ENCODE results near the gene SLC5A1. TPM values are rescaled to one million over a fixed set of nuclear protein-coding genes. Genes with fewer than 3 reads are reported as not detected.

Gene SLC5A1
- total and polyA plus RNA-seq, 2 experiments from 2014 or later: 0.03 TPM; not detected in 1

- TF ChIP-seq CTCF (conservative IDR thresholded peaks at IDR 0.05; ENCODE audit: low read depth in 2 of 2) (peak; percentile 43 to 59), ZNF114 (CRISPR knock-in tag; IDR thresholded peaks at IDR 0.05) (no peak)
These were observed 80.6 kb downstream of the SLC5A1 start (continued) for GRCh38 chr22:32123657-32124056.

DNA sequence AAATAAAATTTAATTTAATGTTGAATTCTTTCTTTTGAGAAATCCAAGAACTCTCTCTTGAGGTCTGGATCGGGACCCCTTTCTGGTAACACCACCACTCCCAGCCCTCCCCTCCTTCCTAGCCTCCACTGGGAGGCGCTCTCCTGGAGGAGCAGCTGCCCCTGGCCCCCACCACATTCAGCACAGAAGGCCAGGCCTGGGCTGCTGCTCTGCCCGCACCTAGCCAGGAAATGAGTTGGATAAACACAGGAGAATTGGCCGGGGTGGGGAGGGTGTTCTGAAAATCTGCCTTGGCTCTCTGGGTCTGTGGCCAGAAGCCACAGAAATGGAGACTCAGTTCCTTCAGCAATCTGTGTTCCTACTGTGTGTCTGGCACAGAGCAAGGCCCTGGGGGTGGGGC lies 84.8 kb downstream of the SLC5A1 start:
- peaks cover 12% of the 10 kb centered on the region for H3K27me3 Mint-ChIP-seq (ENCODE audit: insufficient read depth, low read depth, poor library complexity)
- peaks cover 5% of the 10 kb centered on the region; the same call in 2 of the 3 replicates for H3K9me3 Mint-ChIP-seq
- H3K4me1 Mint-ChIP-seq: peaks cover 8% of the 10 kb centered on the region
- ATAC-seq (peak; percentile 91), DNase-seq (ENCODE audit: low spot score) (peak; percentile 86)
- Histone ChIP-seq H3K4me2 (no peak overlapping the region), H3K36me3 (ENCODE audit: insufficient read depth) (no peaks in the 10 kb centered on the region), H3K27me3 (ENCODE audit: insufficient read depth) (no peaks in the 10 kb centered on the region), H3K27ac (ENCODE audit: low read depth) (no peak overlapping the region), H4K20me1 (replicated peaks; ENCODE audit: insufficient read depth) (no peaks in the 10 kb centered on the region), H3F3A (replicated peaks; ENCODE audit: low read depth) (no peaks in the 10 kb centered on the region), H3K9me2 (ENCODE audit: insufficient read depth) (no peaks in the 10 kb centered on the region), H3K4me1 (ENCODE audit: insufficient read depth) (no peaks in the 10 kb centered on the region), H3K4me3 (no peak overlapping the region), H2AFZ (peak overlapping the region; percentile 60), H3K79me2 (replicated peaks; ENCODE audit: insufficient read depth) (no peaks in the 10 kb centered on the region)
- no peak overlapping the region for H3K4me3 Mint-ChIP-seq
- TF ChIP-seq CTCF (conservative IDR thresholded peaks at IDR 0.05; ENCODE audit: low read depth in 2 of 2) (peak; percentile 88 to 89), ZNF331 (CRISPR knock-in tag; IDR thresholded peaks at IDR 0.05; ENCODE audit: low read depth) (no peak)
- H3K36me3 Mint-ChIP-seq (ENCODE audit: low read depth): no peaks in the 10 kb centered on the region
- H3K27ac Mint-ChIP-seq: no peak overlapping the region

DNA sequence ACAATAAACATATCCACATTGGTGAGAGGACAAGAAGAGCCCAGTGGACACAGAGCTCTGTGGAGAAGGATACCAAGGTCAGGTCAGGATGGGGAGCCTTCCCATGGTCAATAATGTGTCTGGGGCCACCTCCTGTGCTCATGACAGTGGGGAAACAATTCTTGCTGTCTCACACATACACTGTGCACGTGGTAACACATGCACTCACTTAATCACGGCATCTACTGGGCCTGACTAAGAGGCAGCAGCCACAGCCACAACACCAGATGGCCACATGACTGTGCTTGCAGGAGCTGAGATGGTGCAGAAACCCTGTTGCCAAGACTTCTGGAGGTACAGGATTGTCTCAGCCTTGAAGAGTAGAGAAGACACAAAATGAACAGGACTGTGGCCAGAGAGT lies 87.4 kb downstream of the SLC5A1 start:
- no peaks in the 10 kb centered on the region for H4K20me1 ChIP-seq (replicated peaks; ENCODE audit: insufficient read depth)
- no peaks in the 10 kb centered on the region for H3K36me3 ChIP-seq (ENCODE audit: insufficient read depth)
- H3K79me2 ChIP-seq (replicated peaks; ENCODE audit: insufficient read depth): no peaks in the 10 kb centered on the region
- H3K9me3 Mint-ChIP-seq: peaks cover 3% of the 10 kb centered on the region; the same call in 1 of the 3 replicates
- H3K9me2 ChIP-seq (ENCODE audit: insufficient read depth): no peaks in the 10 kb centered on the region
- H3K4me1 Mint-ChIP-seq: no peaks in the 10 kb centered on the region
- H3F3A ChIP-seq (replicated peaks; ENCODE audit: low read depth): no peaks in the 10 kb centered on the region
- no peak overlapping the region for H3K4me2 ChIP-seq
- H3K4me1 ChIP-seq (ENCODE audit: insufficient read depth): no peaks in the 10 kb centered on the region
- no peak overlapping the region for H2AFZ ChIP-seq
- no peak overlapping the region for H3K27ac ChIP-seq (ENCODE audit: low read depth)
- no peak overlapping the region for H3K27ac Mint-ChIP-seq
- H3K27me3 Mint-ChIP-seq (ENCODE audit: insufficient read depth, low read depth, poor library complexity): peaks cover 10% of the 10 kb centered on the region
- H3K4me3 Mint-ChIP-seq: no peak overlapping the region
- ATAC-seq (no peak), DNase-seq (ENCODE audit: low spot score) (no peak)
- no peaks in the 10 kb centered on the region for H3K27me3 ChIP-seq (ENCODE audit: insufficient read depth)
- no peaks in the 10 kb centered on the region for H3K36me3 Mint-ChIP-seq (ENCODE audit: low read depth)
- H3K4me3 ChIP-seq: no peak overlapping the region
- TF ChIP-seq ZNF114 (CRISPR knock-in tag; IDR thresholded peaks at IDR 0.05) (no peak), EZH2 (IDR thresholded peaks at IDR 0.05; ENCODE audit: low read depth, unreplicated experiment) (no peak), POLR2AphosphoS5 (IDR thresholded peaks at IDR 0.05; ENCODE audit: low read depth) (no peak), CREB1 (CRISPR knock-in tag; IDR thresholded peaks at IDR 0.05; ENCODE audit: low read depth) (no peak), CTCF (conservative IDR thresholded peaks at IDR 0.05; ENCODE audit: low read depth in 2 of 2) (no peak), EZH2phosphoT487 (IDR thresholded peaks at IDR 0.05; ENCODE audit: unreplicated experiment) (no peak), STAT1 (IDR thresholded peaks at IDR 0.05; ENCODE audit: unreplicated experiment) (no peak), JUNB (IDR thresholded peaks at IDR 0.05; ENCODE audit: unreplicated experiment) (no peak)

All from GM23338 (cell line).